Measurements from ENCODE around the gene TBC1D17.

TBC1D17 gene

DNA sequence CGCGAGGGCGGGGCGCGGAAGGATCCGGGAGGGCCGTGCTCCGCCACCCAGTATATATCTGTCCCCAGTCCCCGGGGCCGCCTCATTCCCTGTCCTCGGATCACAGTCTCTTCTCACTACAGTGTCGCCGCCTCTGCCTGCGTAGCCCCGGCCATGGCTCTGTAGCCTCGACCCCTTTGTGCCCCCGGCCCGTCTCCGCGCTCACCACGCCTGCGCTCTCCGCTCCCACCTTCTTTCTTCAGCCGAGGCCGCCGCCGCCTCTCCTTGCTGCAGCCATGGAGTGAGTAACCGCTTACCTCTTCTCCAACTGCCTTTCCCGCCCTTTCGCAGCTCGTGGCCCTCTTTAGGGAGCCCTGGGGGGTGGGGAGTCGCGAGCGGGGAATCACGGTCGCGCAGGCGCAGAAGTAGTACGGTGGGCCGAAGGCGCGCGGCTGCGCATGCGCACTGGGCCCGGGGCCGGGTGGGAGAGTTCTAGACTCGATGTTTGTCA lies 51.7 kb downstream of the TBC1D17 start, which contains the start of the genes ATF5 and NUP62:
Gene ATF5, plus strand, starts transcription at position 85 of the 490 bp plus-strand sequence. CDS start 1,646 bp downstream, outside the sequence.
Gene NUP62, minus strand, starts transcription at position 384 of the 490 bp plus-strand sequence. CDS start 19,697 bp downstream, outside the sequence.
- peak; percentile 74 for ATAC-seq
- TF ChIP-seq, protein P1, sequence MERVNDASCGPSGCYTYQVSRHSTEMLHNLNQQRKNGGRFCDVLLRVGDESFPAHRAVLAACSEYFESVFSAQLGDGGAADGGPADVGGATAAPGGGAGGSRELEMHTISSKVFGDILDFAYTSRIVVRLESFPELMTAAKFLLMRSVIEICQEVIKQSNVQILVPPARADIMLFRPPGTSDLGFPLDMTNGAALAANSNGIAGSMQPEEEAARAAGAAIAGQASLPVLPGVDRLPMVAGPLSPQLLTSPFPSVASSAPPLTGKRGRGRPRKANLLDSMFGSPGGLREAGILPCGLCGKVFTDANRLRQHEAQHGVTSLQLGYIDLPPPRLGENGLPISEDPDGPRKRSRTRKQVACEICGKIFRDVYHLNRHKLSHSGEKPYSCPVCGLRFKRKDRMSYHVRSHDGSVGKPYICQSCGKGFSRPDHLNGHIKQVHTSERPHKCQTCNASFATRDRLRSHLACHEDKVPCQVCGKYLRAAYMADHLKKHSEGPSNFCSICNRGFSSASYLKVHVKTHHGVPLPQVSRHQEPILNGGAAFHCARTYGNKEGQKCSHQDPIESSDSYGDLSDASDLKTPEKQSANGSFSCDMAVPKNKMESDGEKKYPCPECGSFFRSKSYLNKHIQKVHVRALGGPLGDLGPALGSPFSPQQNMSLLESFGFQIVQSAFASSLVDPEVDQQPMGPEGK (CRISPR knock-in tag; IDR thresholded peaks at IDR 0.05; ENCODE audit: borderline replicate concordance): no peak
- TF ChIP-seq BACH2 (CRISPR knock-in tag; IDR thresholded peaks at IDR 0.05; ENCODE audit: borderline replicate concordance): no peak
- no peak for TF ChIP-seq CSDC2 (CRISPR knock-in tag; IDR thresholded peaks at IDR 0.05)
- TF ChIP-seq ZFP3 (CRISPR knock-in tag; IDR thresholded peaks at IDR 0.05): no peak
- TF ChIP-seq ZFP30 (CRISPR knock-in tag; IDR thresholded peaks at IDR 0.05): no peak
- no peak for TF ChIP-seq ARNTL (CRISPR knock-in tag; IDR thresholded peaks at IDR 0.05; ENCODE audit: borderline replicate concordance, low read depth)
- TF ChIP-seq ESRRG (CRISPR knock-in tag; IDR thresholded peaks at IDR 0.05): no peak
- no peak for TF ChIP-seq ISL1 (CRISPR knock-in tag; IDR thresholded peaks at IDR 0.05)
- TF ChIP-seq ZC3H10 (CRISPR knock-in tag; IDR thresholded peaks at IDR 0.05): no peak
- TF ChIP-seq PPARA (CRISPR knock-in tag; IDR thresholded peaks at IDR 0.05; ENCODE audit: borderline replicate concordance): no peak
- TF ChIP-seq SNAI2 (CRISPR knock-in tag; IDR thresholded peaks at IDR 0.05): no peak

DNA sequence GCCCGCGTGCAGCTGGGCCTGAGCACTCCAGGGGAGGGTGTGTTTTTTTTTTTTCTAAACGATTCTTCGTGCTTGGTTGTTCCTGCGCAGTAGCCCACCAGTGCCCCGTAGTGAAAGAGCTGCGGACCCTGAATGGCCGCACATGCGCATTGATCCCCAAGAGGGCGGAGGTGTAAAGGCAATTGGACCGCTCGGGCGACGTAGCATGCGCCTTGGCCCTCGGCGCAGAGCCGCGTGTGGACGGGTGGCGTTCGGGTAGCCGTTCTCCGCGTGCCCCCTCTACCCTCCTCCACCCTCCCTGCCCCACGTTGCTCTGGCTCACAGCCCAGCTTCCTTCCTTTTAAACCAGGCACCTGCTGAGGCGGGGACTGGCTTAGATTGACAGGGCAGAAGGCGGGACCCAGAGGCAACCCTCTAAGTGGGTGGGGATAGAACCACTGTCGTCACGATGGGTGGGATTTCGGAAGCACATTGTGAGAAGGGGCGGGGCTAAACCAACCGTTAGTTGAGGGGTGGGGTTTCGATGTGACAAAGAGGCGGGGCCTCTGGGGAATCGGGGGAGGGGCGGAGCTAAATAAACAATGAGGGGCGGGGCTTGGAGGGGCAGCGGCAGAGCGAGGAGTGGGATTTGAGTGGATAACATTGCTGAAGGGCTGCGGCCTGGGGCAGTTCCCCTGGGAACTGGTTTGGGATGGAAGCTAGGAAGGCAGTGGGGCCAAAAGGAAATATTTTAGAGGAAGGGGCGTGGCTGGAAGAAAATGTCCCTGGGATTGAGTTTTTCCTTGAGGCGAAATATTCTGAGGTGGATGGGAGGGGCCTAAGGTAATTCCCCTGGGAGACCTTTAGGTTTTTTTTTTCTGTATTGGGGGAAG lies 52.3 kb downstream of the TBC1D17 start:
- peak; percentile 86 for ATAC-seq
- TF ChIP-seq ARNTL (CRISPR knock-in tag; IDR thresholded peaks at IDR 0.05; ENCODE audit: borderline replicate concordance, low read depth) (no peak), SNAI2 (CRISPR knock-in tag; IDR thresholded peaks at IDR 0.05) (peak; percentile 39; the same call in 1 of the 2 replicates)

DNA sequence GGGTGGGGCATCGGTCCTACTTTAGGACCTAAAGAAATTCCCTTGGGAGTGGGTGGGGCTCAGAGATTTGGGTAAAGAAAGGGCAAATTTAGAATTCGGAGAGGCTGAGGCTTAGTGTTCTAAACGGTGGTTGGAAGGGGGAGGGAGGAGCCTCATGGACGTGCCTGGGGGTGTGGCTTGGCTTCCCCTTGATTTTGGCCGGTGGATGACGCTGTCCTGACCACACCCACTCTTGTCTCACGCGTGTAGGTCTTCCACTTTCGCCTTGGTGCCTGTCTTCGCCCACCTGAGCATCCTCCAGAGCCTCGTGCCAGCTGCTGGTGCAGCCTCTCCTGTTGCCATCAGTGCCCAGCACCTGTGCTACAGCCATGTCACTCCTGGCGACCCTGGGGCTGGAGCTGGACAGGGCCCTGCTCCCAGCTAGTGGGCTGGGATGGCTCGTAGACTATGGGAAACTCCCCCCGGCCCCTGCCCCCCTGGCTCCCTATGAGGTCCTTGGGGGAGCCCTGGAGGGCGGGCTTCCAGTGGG lies 53.0 kb downstream of the TBC1D17 start:
- TF ChIP-seq SNAI2 (CRISPR knock-in tag; IDR thresholded peaks at IDR 0.05) (no peak), ZC3H10 (CRISPR knock-in tag; IDR thresholded peaks at IDR 0.05) (no peak), ARNTL (CRISPR knock-in tag; IDR thresholded peaks at IDR 0.05; ENCODE audit: borderline replicate concordance, low read depth) (no peak), ZNF565 (CRISPR knock-in tag; conservative IDR thresholded peaks at IDR 0.05; ENCODE audit: low read depth) (no peak), CSDC2 (CRISPR knock-in tag; IDR thresholded peaks at IDR 0.05) (no peak), ISL1 (CRISPR knock-in tag; IDR thresholded peaks at IDR 0.05) (no peak), ZFP3 (CRISPR knock-in tag; IDR thresholded peaks at IDR 0.05) (no peak), GLIS3 (CRISPR knock-in tag; IDR thresholded peaks at IDR 0.05) (no peak), OSR1 (CRISPR knock-in tag; IDR thresholded peaks at IDR 0.05) (no peak), TOX (CRISPR knock-in tag; IDR thresholded peaks at IDR 0.05; ENCODE audit: borderline replicate concordance) (no peak)
- TF ChIP-seq, protein P2, sequence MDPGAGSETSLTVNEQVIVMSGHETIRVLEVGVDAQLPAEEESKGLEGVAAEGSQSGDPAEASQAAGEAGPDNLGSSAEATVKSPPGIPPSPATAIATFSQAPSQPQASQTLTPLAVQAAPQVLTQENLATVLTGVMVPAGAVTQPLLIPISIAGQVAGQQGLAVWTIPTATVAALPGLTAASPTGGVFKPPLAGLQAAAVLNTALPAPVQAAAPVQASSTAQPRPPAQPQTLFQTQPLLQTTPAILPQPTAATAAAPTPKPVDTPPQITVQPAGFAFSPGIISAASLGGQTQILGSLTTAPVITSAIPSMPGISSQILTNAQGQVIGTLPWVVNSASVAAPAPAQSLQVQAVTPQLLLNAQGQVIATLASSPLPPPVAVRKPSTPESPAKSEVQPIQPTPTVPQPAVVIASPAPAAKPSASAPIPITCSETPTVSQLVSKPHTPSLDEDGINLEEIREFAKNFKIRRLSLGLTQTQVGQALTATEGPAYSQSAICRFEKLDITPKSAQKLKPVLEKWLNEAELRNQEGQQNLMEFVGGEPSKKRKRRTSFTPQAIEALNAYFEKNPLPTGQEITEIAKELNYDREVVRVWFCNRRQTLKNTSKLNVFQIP (CRISPR knock-in tag; IDR thresholded peaks at IDR 0.05; ENCODE audit: borderline replicate concordance, low read depth): no peak
- TF ChIP-seq, protein P3, sequence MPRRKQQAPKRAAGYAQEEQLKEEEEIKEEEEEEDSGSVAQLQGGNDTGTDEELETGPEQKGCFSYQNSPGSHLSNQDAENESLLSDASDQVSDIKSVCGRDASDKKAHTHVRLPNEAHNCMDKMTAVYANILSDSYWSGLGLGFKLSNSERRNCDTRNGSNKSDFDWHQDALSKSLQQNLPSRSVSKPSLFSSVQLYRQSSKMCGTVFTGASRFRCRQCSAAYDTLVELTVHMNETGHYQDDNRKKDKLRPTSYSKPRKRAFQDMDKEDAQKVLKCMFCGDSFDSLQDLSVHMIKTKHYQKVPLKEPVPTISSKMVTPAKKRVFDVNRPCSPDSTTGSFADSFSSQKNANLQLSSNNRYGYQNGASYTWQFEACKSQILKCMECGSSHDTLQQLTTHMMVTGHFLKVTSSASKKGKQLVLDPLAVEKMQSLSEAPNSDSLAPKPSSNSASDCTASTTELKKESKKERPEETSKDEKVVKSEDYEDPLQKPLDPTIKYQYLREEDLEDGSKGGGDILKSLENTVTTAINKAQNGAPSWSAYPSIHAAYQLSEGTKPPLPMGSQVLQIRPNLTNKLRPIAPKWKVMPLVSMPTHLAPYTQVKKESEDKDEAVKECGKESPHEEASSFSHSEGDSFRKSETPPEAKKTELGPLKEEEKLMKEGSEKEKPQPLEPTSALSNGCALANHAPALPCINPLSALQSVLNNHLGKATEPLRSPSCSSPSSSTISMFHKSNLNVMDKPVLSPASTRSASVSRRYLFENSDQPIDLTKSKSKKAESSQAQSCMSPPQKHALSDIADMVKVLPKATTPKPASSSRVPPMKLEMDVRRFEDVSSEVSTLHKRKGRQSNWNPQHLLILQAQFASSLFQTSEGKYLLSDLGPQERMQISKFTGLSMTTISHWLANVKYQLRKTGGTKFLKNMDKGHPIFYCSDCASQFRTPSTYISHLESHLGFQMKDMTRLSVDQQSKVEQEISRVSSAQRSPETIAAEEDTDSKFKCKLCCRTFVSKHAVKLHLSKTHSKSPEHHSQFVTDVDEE (CRISPR knock-in tag; IDR thresholded peaks at IDR 0.05): no peak
- no peak for ATAC-seq

DNA sequence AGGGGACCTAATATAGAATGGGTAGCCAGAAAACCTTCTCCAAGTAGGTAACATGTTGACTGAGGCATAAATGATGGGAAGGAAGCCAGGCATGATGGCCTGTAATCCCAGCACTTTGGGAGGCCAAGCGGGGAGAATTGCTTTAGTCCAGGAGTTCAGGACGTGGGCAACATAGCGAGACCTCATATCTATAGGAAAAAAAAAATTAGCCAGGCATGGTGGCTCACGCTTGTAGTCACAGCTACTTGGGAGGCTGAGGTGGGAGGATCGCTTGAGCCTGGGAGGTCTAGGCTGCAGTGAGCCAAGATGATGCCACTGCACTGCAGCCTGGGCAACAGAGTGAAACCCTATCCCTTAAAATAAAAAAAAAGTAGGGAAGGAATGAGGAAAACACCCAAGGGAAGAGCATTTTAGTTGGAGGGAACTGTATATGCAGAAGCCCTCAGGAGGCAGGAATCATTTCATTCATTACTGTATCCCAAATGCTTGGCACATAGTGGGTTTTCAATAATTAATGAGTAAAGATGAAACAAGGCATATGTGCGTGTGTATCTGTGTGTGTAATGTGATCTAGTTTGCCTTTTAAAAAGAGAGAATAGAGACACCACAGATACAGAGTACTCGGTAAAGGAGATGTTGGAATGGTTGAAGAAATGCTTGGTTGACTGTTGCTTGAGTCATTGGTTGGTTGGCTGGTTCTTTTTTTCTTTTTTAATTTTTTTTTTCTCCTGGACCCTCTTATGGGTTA lies 54.0 kb downstream of the TBC1D17 start:
- no peak for ATAC-seq
- no peak for TF ChIP-seq RARB (CRISPR knock-in tag; IDR thresholded peaks at IDR 0.05)
- no peak for TF ChIP-seq ARNTL (CRISPR knock-in tag; IDR thresholded peaks at IDR 0.05; ENCODE audit: borderline replicate concordance, low read depth)
- no peak for TF ChIP-seq BACH2 (CRISPR knock-in tag; IDR thresholded peaks at IDR 0.05; ENCODE audit: borderline replicate concordance)
- TF ChIP-seq ZFP3 (CRISPR knock-in tag; IDR thresholded peaks at IDR 0.05): no peak
- no peak for TF ChIP-seq GLIS3 (CRISPR knock-in tag; IDR thresholded peaks at IDR 0.05)
- TF ChIP-seq ZNF8 (CRISPR knock-in tag; IDR thresholded peaks at IDR 0.05): no peak
- TF ChIP-seq, protein P2 (CRISPR knock-in tag; IDR thresholded peaks at IDR 0.05; ENCODE audit: borderline replicate concordance, low read depth): no peak
- TF ChIP-seq, protein P4, sequence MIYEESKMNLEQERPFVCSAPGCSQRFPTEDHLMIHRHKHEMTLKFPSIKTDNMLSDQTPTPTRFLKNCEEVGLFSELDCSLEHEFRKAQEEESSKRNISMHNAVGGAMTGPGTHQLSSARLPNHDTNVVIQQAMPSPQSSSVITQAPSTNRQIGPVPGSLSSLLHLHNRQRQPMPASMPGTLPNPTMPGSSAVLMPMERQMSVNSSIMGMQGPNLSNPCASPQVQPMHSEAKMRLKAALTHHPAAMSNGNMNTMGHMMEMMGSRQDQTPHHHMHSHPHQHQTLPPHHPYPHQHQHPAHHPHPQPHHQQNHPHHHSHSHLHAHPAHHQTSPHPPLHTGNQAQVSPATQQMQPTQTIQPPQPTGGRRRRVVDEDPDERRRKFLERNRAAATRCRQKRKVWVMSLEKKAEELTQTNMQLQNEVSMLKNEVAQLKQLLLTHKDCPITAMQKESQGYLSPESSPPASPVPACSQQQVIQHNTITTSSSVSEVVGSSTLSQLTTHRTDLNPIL (CRISPR knock-in tag; IDR thresholded peaks at IDR 0.05; ENCODE audit: low read depth): no peak

All from SK-N-SH treated with all-trans-retinoic acid at 6 μM for 48 hours (cell line).